Measurements from ENCODE around the gene GTF3C4.

Gene GTF3C4

DNA sequence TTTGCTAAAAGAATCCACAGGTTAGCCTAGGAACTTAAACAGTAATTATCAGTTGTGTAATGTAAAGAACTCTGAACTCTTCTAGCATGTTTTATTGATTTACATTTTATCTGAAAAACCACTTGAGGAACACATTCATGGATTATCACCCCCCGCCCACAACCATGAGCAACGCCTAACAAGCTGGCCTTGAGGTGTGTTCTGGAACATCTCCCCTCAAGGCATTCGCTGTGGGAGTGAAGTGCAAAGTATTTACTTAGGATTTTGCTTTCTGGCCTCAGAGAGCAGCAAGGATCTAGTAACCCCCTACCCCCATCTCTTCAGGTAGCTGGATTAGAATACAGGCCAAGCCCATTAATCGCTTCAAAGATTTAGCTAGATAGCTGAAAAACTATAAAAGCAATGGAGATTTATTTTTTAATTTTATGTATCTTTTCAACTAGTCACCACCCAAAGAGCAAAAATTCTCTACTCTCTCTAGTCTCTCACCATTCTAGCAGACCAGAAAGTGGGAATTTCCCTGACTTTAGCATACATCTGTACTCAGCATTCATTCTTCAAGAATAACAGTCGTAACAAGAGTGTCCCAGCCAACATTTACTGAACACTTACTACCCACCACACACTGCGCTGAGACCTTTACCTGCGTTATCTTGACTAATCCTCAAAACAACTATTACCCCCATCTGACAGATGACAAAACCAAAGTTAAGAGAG lies 37.7 kb upstream of the GTF3C4 start:
- H3K27me3 ChIP-seq (replicated peaks; ENCODE audit: control insufficient read depth, insufficient read depth, low read length): no peaks in the 10 kb centered on the region
- H3K4me3 ChIP-seq (replicated peaks; ENCODE audit: low read depth, low read length): no peak overlapping the region
- TF ChIP-seq, protein P1, sequence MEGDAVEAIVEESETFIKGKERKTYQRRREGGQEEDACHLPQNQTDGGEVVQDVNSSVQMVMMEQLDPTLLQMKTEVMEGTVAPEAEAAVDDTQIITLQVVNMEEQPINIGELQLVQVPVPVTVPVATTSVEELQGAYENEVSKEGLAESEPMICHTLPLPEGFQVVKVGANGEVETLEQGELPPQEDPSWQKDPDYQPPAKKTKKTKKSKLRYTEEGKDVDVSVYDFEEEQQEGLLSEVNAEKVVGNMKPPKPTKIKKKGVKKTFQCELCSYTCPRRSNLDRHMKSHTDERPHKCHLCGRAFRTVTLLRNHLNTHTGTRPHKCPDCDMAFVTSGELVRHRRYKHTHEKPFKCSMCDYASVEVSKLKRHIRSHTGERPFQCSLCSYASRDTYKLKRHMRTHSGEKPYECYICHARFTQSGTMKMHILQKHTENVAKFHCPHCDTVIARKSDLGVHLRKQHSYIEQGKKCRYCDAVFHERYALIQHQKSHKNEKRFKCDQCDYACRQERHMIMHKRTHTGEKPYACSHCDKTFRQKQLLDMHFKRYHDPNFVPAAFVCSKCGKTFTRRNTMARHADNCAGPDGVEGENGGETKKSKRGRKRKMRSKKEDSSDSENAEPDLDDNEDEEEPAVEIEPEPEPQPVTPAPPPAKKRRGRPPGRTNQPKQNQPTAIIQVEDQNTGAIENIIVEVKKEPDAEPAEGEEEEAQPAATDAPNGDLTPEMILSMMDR (IDR thresholded peaks at IDR 0.05; ENCODE audit: insufficient read depth, low read length, poor library complexity, severe bottlenecking): no peak
- no peak for DNase-seq (ENCODE audit: extremely low read depth, insufficient read length)
- H3K36me3 ChIP-seq (ENCODE audit: control insufficient read depth, insufficient read depth, low read length): peaks cover 21% of the 10 kb centered on the region

DNA sequence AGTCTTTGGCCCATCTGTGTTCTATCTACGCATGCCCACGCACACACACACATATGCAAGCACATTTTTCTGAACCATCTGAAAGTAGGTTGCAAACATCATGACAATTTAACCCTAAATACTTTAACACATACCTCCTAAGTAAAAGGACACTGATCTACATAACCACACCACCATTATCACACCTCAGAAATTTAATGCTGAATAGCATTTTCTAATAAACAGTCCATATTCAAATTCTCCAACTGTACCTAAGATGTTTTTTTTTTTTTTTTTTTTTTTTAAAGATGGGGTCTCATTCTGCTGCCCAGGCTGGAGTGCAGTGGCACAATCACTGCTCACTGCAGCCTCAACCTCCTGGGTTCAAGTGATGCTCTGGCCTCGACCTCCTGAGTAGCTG lies 35.9 kb upstream of the GTF3C4 start:
- TF ChIP-seq, protein P1 (IDR thresholded peaks at IDR 0.05; ENCODE audit: insufficient read depth, low read length, poor library complexity, severe bottlenecking): no peak
- peaks cover 26% of the 10 kb centered on the region for H3K36me3 ChIP-seq (ENCODE audit: control insufficient read depth, insufficient read depth, low read length)
- H3K4me3 ChIP-seq (replicated peaks; ENCODE audit: low read depth, low read length): no peak overlapping the region
- no peak for DNase-seq (ENCODE audit: extremely low read depth, insufficient read length)
- no peaks in the 10 kb centered on the region for H3K27me3 ChIP-seq (replicated peaks; ENCODE audit: control insufficient read depth, insufficient read depth, low read length)

DNA sequence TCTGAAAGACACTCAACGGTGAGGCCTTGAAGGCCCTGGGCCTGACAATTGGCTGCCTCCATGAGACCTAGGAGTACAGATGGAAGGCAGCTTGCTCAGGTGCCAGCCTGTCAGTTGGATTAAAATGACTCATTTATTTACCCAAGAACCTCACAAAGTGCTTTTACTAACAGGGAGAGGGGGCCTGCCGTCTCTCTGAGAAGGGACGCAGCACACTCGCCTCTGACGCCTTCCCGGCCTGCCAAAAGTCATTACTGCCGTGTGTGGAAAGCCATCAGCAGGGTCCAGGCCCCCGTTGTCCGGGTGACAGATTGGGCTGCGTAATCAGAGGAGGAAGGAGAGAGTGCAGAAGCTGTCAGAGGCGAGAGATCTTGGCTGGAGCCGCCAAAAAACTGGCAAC lies 32.9 kb upstream of the GTF3C4 start:
- no peak for DNase-seq (ENCODE audit: extremely low read depth, insufficient read length)
- TF ChIP-seq, protein P1 (IDR thresholded peaks at IDR 0.05; ENCODE audit: insufficient read depth, low read length, poor library complexity, severe bottlenecking): no peak
- Histone ChIP-seq H3K4me3 (replicated peaks; ENCODE audit: low read depth, low read length) (no peak overlapping the region), H3K36me3 (ENCODE audit: control insufficient read depth, insufficient read depth, low read length) (peaks cover 19% of the 10 kb centered on the region), H3K27me3 (replicated peaks; ENCODE audit: control insufficient read depth, insufficient read depth, low read length) (no peaks in the 10 kb centered on the region)

DNA sequence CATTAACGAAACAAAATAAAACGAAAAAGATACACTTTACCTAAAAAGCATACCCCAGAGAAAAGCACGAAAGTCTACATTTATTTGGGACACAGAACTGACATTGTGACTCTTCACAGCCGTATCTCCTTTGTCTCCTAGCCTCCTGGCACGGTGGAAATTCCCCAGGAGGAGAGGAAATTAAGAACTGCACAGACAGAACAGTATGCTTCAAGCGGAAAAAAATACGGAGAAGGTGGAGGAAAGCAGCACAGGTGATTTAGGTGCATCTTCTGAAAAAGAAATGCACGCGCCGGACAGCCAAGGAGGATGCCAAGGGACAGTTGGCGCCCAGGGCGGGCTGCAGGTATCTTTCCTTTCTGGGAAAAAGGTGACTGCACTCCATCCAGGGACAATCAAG lies 32.5 kb upstream of the GTF3C4 start:
- H3K36me3 ChIP-seq (ENCODE audit: control insufficient read depth, insufficient read depth, low read length): peaks cover 18% of the 10 kb centered on the region
- TF ChIP-seq, protein P1 (IDR thresholded peaks at IDR 0.05; ENCODE audit: insufficient read depth, low read length, poor library complexity, severe bottlenecking): no peak
- H3K27me3 ChIP-seq (replicated peaks; ENCODE audit: control insufficient read depth, insufficient read depth, low read length): no peaks in the 10 kb centered on the region
- H3K4me3 ChIP-seq (replicated peaks; ENCODE audit: low read depth, low read length): no peak overlapping the region
- no peak for DNase-seq (ENCODE audit: extremely low read depth, insufficient read length)

DNA sequence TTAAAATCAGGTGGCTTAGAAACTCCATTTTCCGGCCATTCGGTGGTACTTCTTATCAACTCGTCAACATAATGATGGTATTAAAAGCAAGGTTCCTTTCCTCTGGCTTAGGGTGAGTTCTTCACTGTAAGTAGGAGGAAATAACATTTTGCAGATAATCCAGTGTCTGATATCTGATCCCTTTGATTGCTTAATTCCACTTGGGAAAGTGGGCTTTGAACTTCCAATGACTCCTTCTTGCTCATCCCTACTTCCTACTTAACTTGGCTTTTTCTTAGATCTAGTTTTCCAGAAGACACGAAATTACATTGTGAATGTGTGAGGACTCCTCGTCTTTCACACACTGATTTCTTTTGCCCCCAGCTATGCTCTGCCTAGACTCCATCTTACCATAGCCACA lies 32.0 kb upstream of the GTF3C4 start:
- no peak for DNase-seq (ENCODE audit: extremely low read depth, insufficient read length)
- H3K4me3 ChIP-seq (replicated peaks; ENCODE audit: low read depth, low read length): no peak overlapping the region
- H3K36me3 ChIP-seq (ENCODE audit: control insufficient read depth, insufficient read depth, low read length): peaks cover 18% of the 10 kb centered on the region
- no peaks in the 10 kb centered on the region for H3K27me3 ChIP-seq (replicated peaks; ENCODE audit: control insufficient read depth, insufficient read depth, low read length)
- TF ChIP-seq, protein P1 (IDR thresholded peaks at IDR 0.05; ENCODE audit: insufficient read depth, low read length, poor library complexity, severe bottlenecking): no peak

DNA sequence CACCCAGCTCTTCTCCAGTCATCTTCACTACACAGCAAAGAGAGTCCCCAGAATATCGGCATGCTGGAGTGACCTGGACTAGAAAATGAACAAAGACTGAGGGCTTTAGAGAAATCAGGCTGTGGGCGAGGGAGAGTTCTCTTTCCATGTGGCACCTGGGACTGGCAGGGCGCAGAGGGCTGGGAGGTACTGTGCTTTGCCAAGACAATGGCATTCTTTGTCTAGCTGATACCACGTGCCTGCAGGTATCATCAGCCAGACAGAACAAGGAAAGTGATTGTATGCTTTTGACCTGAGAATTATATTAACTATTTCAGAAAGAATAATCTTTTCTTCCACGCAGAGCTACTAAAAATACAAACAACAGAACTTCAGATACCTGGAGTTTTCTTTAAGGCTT lies 30.9 kb upstream of the GTF3C4 start:
- no peak for DNase-seq (ENCODE audit: extremely low read depth, insufficient read length)

More for the DNA sequence above, 30.9 kb upstream of the GTF3C4 start:
- TF ChIP-seq, protein P1 (IDR thresholded peaks at IDR 0.05; ENCODE audit: insufficient read depth, low read length, poor library complexity, severe bottlenecking): no peak
- Histone ChIP-seq H3K4me3 (replicated peaks; ENCODE audit: low read depth, low read length) (no peak overlapping the region), H3K36me3 (ENCODE audit: control insufficient read depth, insufficient read depth, low read length) (peaks cover 18% of the 10 kb centered on the region), H3K27me3 (replicated peaks; ENCODE audit: control insufficient read depth, insufficient read depth, low read length) (no peaks in the 10 kb centered on the region)
